Activated T-cell treated with anti-CD3 and anti-CD28 coated beads, Interleukin-2, amount 50 U/mL, for 48 hours (primary cell): Measurements from ENCODE around the gene PTX4.
"Not testable (repeated sequence)": the region's sequence is repeated elsewhere in the genome, so short reads cannot be mapped to it uniquely, and the experiment has no call there.

Source experiments
- DNase-seq, 2 experiments: peaks; one replicate each; pipeline ENCODE4 v3.0.0-alpha.2; 2020

The PTX4 gene

GRCh38 chr16:1478937-1479336 is 9.8 kb downstream of the PTX4 start:
- DNase-seq: not testable (repeated sequence)

GRCh38 chr16:1477033-1477432 is 11.7 kb downstream of the PTX4 start:
- DNase-seq: no peak

- no peak for DNase-seq
Measured at GRCh38 chr16:1475552-1476114, 13.1 kb downstream of the PTX4 start.

GRCh38 chr16:1474796-1475551 is 13.8 kb downstream of the PTX4 start, which contains the start of gene CLCN7:
TSS of gene CLCN7 (minus strand) at chr16:1475028. CDS start at chr16:1474974, 54 bp downstream.
- peak; percentile 92 to 93 for DNase-seq

- DNase-seq: no peak
Measured at GRCh38 chr16:1474082-1474795, 14.5 kb downstream of the PTX4 start.

GRCh38 chr16:1472974-1473373 is 15.8 kb downstream of the PTX4 start:
- no peak for DNase-seq

GRCh38 chr16:1471569-1472194 is 17.1 kb downstream of the PTX4 start:
- no peak for DNase-seq

- no peak for DNase-seq
Measured at GRCh38 chr16:1470481-1471251, 18.1 kb downstream of the PTX4 start.

- DNase-seq: no peak
Measured at GRCh38 chr16:1469693-1470201, 19.0 kb downstream of the PTX4 start.

GRCh38 chr16:1469141-1469540 is 19.6 kb downstream of the PTX4 start:
- not testable (repeated sequence) for DNase-seq

- DNase-seq: no peak
Measured at GRCh38 chr16:1468426-1468810, 20.3 kb downstream of the PTX4 start.

- no peak for DNase-seq
Measured at GRCh38 chr16:1466968-1467521, 21.7 kb downstream of the PTX4 start.

GRCh38 chr16:1466054-1466453 is 22.7 kb downstream of the PTX4 start:
- DNase-seq: no peak

- DNase-seq: no peak
Measured at GRCh38 chr16:1465567-1465915, 23.2 kb downstream of the PTX4 start.

- no peak for DNase-seq
Measured at GRCh38 chr16:1464894-1465566, 23.7 kb downstream of the PTX4 start.

- DNase-seq: no peak
Measured at GRCh38 chr16:1464196-1464893, 24.4 kb downstream of the PTX4 start.

GRCh38 chr16:1461146-1461545 is 27.6 kb downstream of the PTX4 start:
- no peak for DNase-seq

- DNase-seq: no peak
Measured at GRCh38 chr16:1460602-1461138, 28.1 kb downstream of the PTX4 start.

GRCh38 chr16:1459967-1460366 is 28.8 kb downstream of the PTX4 start:
- DNase-seq: no peak

GRCh38 chr16:1458977-1459341 is 29.8 kb downstream of the PTX4 start:
- DNase-seq: no peak
